DMS 273 (cell line): ENCODE results near the gene ZSWIM6.
A peak's percentile ranks its signal among the peaks of the same experiment; 100 is the strongest.

Experiments
- DNase-seq: peaks from one replicate; lab custom pipeline; 2025; ENCODE audit not compliant: unreplicated experiment; lab: John Stamatoyannopoulos, UW

The ZSWIM6 gene

GRCh38 chr5:61357745-61358144 lies 25.7 kb downstream of the ZSWIM6 start:
- DNase-seq: peak; percentile 51

GRCh38 chr5:61362796-61363368 lies 30.8 kb downstream of the ZSWIM6 start:
- DNase-seq: peak; percentile 65

DNA sequence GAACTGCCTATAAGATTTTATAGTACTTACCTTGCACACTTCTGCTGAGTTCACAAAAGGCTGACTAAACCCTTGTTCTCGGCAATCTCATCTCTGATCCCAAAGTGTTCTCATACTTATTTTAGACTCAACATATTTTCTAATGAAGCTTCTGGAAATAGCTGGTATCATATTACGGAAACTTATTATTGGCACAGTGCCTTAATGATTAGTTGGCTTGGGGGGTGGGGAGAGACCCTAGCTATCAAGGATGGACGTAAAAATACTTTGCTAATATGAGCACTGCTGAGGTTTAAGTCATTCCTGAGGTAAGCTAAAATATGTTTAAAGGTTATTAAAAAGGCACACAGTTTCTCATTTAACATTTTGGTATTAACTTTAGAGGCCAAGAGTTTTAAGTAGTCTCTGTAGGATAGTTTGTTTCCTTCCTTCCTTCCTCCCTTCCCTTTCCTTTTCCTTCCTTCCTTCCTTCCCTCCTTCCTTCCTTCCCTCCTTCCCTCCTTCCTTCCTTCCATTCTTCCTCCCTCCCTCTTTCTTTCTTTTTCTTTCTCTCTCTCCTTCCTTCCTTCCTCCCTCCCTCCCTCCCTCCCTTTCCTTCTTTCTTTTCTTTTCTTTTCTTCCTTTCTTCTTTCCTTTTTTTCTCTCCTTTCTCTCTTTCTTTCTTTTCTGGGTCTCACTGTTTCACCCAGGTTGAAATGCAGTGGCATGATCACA lies 31.5 kb downstream of the ZSWIM6 start:
- no peak for DNase-seq

- DNase-seq: peak; percentile 71
Observed at GRCh38 chr5:61366497-61367240, 34.6 kb downstream of the ZSWIM6 start.

GRCh38 chr5:61370506-61370905 lies 38.4 kb downstream of the ZSWIM6 start:
- DNase-seq: no peak

DNA sequence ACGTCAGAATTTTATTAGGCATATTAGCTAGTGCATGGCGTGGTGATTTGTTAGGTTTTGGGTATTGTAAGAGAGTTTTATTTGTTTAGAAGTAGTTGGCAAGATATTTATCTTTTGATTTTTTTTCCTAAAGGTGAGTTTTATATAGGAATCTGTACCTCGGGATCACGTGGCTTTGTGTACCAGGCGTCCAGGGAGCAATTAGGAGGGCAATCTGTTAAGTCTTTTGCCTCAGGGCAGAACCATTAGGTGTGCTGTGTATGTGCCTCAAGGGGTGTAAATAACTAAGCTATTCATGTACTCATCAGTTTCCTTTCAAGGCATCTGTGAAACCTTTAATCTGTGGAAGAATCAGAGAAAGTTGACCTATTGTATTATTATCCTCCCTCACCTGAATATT lies 39.4 kb downstream of the ZSWIM6 start:
- peak; percentile 52 for DNase-seq

GRCh38 chr5:61379677-61380076 lies 47.6 kb downstream of the ZSWIM6 start:
- no peak for DNase-seq

- no peak for DNase-seq
Observed at GRCh38 chr5:61381968-61382367, 49.9 kb downstream of the ZSWIM6 start.

- no peak for DNase-seq
Observed at GRCh38 chr5:61385627-61386026, 53.6 kb downstream of the ZSWIM6 start.

DNA sequence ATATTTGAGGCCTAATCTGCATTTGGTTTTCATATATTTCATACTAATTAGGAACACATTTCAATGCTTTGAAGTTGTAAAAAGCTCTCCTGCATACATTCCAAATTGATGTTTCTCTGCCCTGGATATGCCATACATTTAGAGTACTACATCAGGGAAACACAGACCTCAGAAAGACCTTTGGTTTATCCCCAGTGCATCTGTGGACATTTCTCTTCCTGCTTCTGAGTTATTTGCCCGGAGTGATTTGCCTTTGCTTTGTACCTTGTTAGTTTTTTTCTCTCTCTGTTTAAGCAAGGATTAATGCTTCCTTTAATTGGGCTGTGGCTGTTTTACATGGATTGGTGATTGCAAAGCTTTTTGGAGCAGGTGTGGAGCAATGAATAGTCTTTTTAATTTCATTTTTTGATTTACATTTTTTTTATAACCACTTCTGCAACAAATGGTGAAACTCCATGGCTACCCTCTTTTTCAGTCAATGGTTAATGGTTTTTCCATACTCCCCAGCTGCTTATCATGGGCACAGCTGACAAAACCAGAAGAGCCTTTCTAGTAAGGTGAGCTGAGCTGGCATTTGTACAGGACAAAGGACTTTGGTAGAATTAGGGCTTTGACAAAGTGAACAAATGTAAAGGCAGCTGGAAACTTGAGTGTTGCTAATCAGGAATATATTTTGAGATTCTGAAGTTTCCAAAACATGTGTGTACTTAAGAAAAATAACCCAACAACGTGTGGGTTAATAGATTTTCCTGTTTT lies 54.2 kb downstream of the ZSWIM6 start:
- peak; percentile 16 for DNase-seq

GRCh38 chr5:61389609-61390008 lies 57.6 kb downstream of the ZSWIM6 start:
- no peak for DNase-seq

GRCh38 chr5:61394078-61394704 lies 62.1 kb downstream of the ZSWIM6 start:
- no peak for DNase-seq

GRCh38 chr5:61394793-61395192 lies 62.7 kb downstream of the ZSWIM6 start:
- DNase-seq: no peak

DNA sequence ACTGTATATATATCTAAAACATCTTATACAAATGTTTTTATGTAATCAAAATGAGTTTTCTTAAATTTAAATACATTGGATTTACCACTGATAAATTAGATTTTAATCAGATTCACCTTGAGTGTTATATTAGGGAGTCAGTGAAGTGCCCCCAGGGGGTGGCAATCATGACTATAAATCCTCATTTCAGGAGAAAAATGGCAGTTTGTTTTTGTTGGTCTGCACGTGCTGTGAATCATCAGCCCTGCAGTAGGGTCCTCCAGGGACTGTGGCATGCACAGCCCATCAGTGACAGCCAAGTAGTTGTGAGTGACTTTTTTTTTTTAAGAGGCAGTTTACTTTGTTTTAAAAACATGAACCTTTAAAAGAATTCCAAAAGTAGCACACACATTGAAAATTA lies 65.2 kb downstream of the ZSWIM6 start:
- no peak for DNase-seq

DNA sequence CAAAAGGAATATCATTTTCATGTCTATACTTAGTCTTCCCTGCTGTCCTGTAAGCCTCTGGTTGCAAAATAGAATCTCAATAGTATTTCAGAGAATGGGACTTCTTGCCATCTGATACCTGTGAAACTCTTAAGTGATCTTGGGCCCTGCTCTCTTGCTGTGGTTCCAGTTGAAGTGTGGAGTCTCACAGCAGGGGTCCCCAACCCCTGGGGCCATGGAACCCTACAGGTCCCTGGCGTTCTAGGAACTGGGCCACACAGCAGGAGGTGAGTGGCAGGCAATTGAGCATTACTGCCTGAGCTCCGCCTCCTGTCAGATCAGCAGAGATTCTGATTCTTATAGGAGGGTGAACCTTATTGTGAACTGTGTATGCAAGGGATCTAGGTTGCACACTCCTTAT lies 65.9 kb downstream of the ZSWIM6 start:
- no peak for DNase-seq

- DNase-seq: no peak
Observed at GRCh38 chr5:61398440-61398839, 66.4 kb downstream of the ZSWIM6 start.

GRCh38 chr5:61399679-61400078 lies 67.6 kb downstream of the ZSWIM6 start:
- no peak for DNase-seq

DNA sequence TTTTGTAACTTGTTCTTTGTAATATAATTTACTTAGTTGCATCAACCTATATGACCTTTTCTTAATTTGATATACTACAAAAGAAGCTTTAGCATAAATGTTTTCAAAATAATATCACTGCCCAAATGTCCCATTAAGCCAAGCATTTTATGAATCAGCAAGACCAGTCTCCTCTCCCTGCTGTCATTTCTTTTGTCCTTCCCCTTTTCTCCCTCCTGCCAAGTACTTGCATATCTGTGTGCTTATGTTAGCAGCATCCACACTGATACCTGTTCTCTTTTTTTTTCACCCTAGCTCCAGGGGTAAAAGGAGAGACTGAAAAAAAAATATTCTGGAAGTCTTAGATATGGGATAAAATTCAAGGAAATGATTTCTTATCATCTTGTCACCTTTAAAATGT lies 69.7 kb downstream of the ZSWIM6 start:
- peak; percentile 21 for DNase-seq

DNA sequence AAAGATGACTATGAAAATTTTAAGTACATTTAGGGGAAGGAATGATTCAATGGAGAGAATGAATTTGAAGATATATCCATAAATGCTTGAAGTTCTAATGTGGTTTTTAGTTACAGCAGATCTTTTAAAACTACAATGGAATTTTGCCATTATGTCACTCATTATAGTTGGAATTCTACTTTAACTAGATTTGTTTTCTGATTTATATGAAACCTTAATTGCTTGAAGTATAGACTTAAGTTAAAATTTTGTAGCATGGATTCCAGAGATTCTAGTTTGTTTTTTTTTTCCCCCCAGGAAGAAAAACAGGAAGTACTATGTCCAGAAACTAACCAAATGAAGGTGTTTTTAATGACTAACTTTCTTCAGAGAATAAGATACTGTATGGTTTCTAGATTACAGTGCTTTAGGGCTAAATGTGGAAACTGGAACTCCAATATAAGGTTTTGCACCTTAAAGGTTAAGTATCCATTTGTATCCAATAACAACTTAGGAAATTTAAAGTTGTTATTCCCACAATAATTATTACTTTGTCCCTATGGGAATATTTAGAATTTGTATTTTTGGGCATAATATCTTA lies 70.3 kb downstream of the ZSWIM6 start:
- no peak for DNase-seq

DNA sequence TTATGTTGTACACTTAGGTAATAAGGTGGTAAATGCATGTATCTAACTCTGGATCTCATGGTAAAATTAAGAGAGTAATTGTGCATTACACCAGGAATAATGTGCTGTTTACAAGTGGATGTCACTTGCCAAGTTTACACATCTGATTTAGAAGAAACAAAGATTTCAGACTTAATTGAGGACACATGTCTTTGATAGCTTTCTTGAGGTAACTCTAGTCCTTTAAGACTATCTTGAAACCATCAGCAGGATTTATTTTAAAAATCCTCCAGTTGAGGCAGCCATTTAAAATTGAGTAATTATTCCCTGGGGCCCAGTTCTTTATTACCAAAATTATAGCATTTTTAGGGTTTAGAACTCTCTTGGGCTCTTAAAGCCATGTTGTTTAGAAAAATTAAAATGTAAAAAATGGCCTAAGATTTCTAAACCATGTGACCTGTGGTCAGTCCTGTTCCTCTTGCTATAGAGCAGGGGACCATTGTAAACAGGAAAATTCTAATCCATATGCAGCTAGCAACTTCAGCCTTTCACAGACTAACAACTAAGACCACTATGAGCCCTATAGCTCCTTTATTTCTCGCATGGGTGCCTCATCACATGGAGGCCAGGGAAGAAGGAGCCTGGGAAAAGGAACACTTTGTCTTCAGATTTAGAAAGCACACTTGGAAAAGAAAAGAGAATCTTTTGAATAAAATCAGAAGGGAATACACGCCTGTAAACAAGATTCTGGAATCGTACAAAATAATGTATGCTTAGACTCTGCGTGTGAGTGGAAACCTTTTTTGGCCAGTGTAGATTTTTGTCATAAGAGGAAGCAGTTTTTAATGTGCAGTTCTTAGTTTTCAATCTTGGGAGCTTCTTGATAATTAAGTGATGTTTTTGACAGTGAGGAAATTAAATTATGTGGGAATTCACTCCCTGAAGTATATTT lies 71.2 kb downstream of the ZSWIM6 start:
- DNase-seq: no peak
